ENCODE measurements around the gene EXOC8. TPM values are rescaled to one million over a fixed set of nuclear protein-coding genes. Genes with fewer than 3 reads are reported as not detected.

The EXOC8 gene
- total and polyA plus RNA-seq, 4 donors = 4.6 to 19.0 (median 12.9) TPM

GRCh38 chr1:231363624-231364023 lies 26.0 kb upstream of the EXOC8 start:
- peaks cover 0 to 3% (median 0%) of the 10 kb centered on the region in 5 donors for H3K4me1 ChIP-seq (ENCODE audit: control insufficient read depth in 5 of 5, insufficient read depth in 5 of 5, low read length in 5 of 5)
- no peak overlapping the region for H3K27ac ChIP-seq (ENCODE audit: low read depth in 1 of 2, low read length in 1 of 2)
- peaks cover under 1 to 6% (median 4%) of the 10 kb centered on the region in 4 donors for H3K36me3 ChIP-seq (ENCODE audit: control insufficient read depth in 4 of 4, insufficient read depth in 4 of 4, low read length in 4 of 4)
- H3K4me3 ChIP-seq = no peak overlapping the region
- no peak for TF ChIP-seq CTCF (IDR thresholded peaks at IDR 0.05; ENCODE audit: control extremely low read depth, extremely low read depth)
- H3K9me3 ChIP-seq (ENCODE audit: control insufficient read depth in 4 of 4, insufficient read depth in 3 of 4, low read length in 3 of 4) = no peaks in the 10 kb centered on the region
- ATAC-seq (ENCODE audit: insufficient read depth, low FRiP score) (no peak), DNase-seq (no peak)
- 80 to 88% methylated on average over 1 of the region's 1 CpG for WGBS, 2 donors
- H3K9ac ChIP-seq (ENCODE audit: insufficient read depth in 1 of 2, low read length in 2 of 2) = no peak overlapping the region
- H3K27me3 ChIP-seq (ENCODE audit: control insufficient read depth in 3 of 3, insufficient read depth in 3 of 3, low read length in 2 of 3) = no peaks in the 10 kb centered on the region

- ATAC-seq (ENCODE audit: insufficient read depth, low FRiP score) = no peak
These were observed 24.7 kb upstream of the EXOC8 start for GRCh38 chr1:231362325-231362724.

GRCh38 chr1:231359113-231359512 lies 21.5 kb upstream of the EXOC8 start:
- no peak for DNase-seq
- Histone ChIP-seq H3K36me3 (ENCODE audit: control insufficient read depth in 4 of 4, insufficient read depth in 4 of 4, low read length in 4 of 4) (peaks cover 0 to 4% (median 2%) of the 10 kb centered on the region in 4 donors), H3K27me3 (ENCODE audit: control insufficient read depth in 3 of 3, insufficient read depth in 3 of 3, low read length in 2 of 3) (no peaks in the 10 kb centered on the region), H3K4me3 (no peak overlapping the region), H3K9ac (ENCODE audit: insufficient read depth in 1 of 2, low read length in 2 of 2) (no peak overlapping the region), H3K9me3 (ENCODE audit: control insufficient read depth in 4 of 4, insufficient read depth in 3 of 4, low read length in 3 of 4) (no peaks in the 10 kb centered on the region), H3K4me1 (ENCODE audit: control insufficient read depth in 5 of 5, insufficient read depth in 5 of 5, low read length in 5 of 5) (peaks cover 0 to 8% (median 0%) of the 10 kb centered on the region in 5 donors), H3K27ac (ENCODE audit: low read depth in 1 of 2, low read length in 1 of 2) (no peak overlapping the region)
- ATAC-seq (ENCODE audit: insufficient read depth, low FRiP score) = no peak
- TF ChIP-seq CTCF (IDR thresholded peaks at IDR 0.05; ENCODE audit: control extremely low read depth, extremely low read depth) = no peak
- 37 to 73% methylated on average over 6 of the region's 6 CpGs for whole genome bisulfite sequencing, 2 donors

More at GRCh38 chr1:231362325-231362724, 24.7 kb upstream of the EXOC8 start:
- Histone ChIP-seq H3K36me3 (ENCODE audit: control insufficient read depth in 4 of 4, insufficient read depth in 4 of 4, low read length in 4 of 4) (peaks cover 0 to 6% (median 4%) of the 10 kb centered on the region in 4 donors), H3K4me3 (no peak overlapping the region), H3K4me1 (ENCODE audit: control insufficient read depth in 5 of 5, insufficient read depth in 5 of 5, low read length in 5 of 5) (peaks cover 0 to 8% (median 0%) of the 10 kb centered on the region in 5 donors), H3K9ac (ENCODE audit: insufficient read depth in 1 of 2, low read length in 2 of 2) (no peak overlapping the region), H3K27ac (ENCODE audit: low read depth in 1 of 2, low read length in 1 of 2) (no peak overlapping the region), H3K9me3 (ENCODE audit: control insufficient read depth in 4 of 4, insufficient read depth in 3 of 4, low read length in 3 of 4) (no peaks in the 10 kb centered on the region), H3K27me3 (ENCODE audit: control insufficient read depth in 3 of 3, insufficient read depth in 3 of 3, low read length in 2 of 3) (no peaks in the 10 kb centered on the region)
- DNase-seq = no peak
- 92 to 93% methylated on average over 1 of the region's 1 CpG for WGBS, 2 donors
- no peak for TF ChIP-seq CTCF (IDR thresholded peaks at IDR 0.05; ENCODE audit: control extremely low read depth, extremely low read depth)

GRCh38 chr1:231357831-231358354 lies 20.2 kb upstream of the EXOC8 start:
- DNase-seq (peak; percentile 47 to 84 (median 77)), ATAC-seq (ENCODE audit: insufficient read depth, low FRiP score) (peak; percentile 79)
- Histone ChIP-seq H3K4me3 (no peak overlapping the region), H3K27me3 (ENCODE audit: control insufficient read depth in 3 of 3, insufficient read depth in 3 of 3, low read length in 2 of 3) (no peaks in the 10 kb centered on the region), H3K9me3 (ENCODE audit: control insufficient read depth in 4 of 4, insufficient read depth in 3 of 4, low read length in 3 of 4) (no peaks in the 10 kb centered on the region), H3K27ac (ENCODE audit: low read depth in 1 of 2, low read length in 1 of 2) (peak overlapping the region in 1 of 2 donors; percentile 57), H3K9ac (ENCODE audit: insufficient read depth in 1 of 2, low read length in 2 of 2) (peak overlapping the region in 1 of 2 donors; percentile 61), H3K36me3 (ENCODE audit: control insufficient read depth in 4 of 4, insufficient read depth in 4 of 4, low read length in 4 of 4) (peaks cover 0 to 9% (median 4%) of the 10 kb centered on the region in 4 donors), H3K4me1 (ENCODE audit: control insufficient read depth in 5 of 5, insufficient read depth in 5 of 5, low read length in 5 of 5) (peaks cover 0 to 8% (median 0%) of the 10 kb centered on the region in 5 donors)
- 12 to 19% methylated on average over 4 of the region's 4 CpGs for WGBS, 2 donors
- TF ChIP-seq CTCF (IDR thresholded peaks at IDR 0.05; ENCODE audit: control extremely low read depth, extremely low read depth) = peak; percentile 71
